GM18858 (cell line): ENCODE data around the gene ZBTB20.

Source experiments
- ATAC-seq: cut with Tn5 transposase; IDR thresholded peaks from one replicate; pipeline ENCODE4 v1.9.1; 2021; ENCODE audit not compliant: unreplicated experiment

ZBTB20 gene

DNA sequence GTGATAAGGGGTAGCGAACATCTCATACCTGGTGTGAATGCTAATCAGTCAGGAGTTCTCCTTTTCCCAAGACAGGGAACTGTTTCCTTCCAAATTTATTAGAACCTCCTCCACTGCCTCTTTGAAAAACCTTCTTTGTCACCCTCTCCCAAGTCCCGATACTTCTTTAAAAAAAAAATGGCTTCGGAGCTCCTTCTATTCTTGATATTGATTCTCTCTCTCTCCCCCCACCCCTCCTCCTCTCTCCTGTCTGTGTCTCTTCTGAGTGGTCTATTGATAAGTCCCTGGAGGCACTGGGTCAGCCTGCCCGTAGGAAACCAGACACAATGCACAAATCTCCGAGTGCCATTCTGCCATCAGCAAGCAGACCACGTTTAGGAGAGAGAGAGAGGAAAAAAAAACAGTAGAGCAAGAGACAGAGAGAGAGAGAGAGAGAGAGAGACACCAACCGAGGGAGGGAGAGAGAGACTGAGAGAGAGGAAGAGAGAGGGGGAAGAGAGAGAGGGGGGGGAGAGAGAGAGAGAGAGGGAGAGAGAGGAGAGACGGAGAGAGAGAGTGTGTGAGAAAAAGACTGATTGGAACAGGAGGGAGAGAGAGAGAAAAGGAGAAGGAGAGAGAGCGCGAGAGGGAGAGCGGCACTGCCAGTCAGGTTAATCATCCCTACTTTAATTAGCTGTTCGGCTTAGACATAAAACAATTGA lies 692.4 kb downstream of the ZBTB20 start:
- ATAC-seq: no peak

DNA sequence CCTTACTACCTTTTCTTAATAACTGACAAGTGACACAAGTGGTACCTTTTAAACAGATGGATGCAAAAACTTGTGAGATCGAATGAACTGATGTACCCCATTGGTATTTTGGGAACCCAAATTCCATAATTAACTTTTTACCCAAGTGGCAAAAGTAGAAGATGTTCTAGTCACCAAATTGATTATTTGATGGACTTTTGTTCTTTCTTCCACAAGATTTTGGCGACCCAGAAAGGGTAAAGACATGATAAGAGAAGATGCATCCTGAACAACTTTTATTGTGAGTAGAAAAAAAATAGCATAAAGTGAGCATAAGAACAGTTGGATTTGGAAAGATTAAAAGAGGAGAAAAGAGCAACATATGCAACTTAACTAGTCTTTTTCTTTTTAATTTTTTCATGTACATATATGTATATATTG lies 693.7 kb downstream of the ZBTB20 start:
- ATAC-seq: no peak

DNA sequence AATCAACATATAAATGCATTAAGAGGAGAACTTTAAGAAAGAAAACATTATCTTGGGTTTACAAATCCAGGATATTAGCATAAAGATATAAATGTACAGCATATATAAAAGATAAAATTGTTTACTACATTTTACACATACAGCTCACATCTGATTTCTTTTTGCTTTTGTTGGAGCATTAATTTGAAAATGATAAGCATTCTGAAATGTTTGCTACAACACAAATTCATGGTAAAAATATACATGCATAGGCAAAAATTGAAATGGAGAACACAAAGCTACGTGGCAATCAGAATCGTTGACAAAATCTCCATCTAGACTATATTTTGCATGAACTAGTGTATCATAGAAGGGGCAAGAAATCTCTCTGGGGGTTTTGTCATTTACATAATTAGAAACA lies 694.2 kb downstream of the ZBTB20 start:
- ATAC-seq: no peak

DNA sequence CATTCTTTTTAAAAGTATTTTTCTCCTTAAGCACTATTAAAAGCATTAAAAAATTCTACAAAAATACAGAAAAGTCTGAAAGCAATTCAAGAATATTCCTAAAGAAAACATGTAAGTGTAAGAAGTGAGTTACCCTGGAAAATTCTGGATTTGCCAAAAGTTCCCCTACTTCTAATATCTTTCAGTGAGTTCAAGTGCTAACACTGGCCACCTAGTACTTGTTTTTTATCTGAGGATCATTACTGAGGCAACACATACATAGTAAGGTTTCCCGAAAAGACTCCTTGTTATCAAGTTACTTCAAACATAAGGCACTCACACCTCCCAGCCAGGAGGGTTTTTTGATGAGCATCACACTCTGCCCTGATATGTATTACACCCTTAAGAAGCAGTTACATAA lies 694.8 kb downstream of the ZBTB20 start:
- no peak for ATAC-seq

DNA sequence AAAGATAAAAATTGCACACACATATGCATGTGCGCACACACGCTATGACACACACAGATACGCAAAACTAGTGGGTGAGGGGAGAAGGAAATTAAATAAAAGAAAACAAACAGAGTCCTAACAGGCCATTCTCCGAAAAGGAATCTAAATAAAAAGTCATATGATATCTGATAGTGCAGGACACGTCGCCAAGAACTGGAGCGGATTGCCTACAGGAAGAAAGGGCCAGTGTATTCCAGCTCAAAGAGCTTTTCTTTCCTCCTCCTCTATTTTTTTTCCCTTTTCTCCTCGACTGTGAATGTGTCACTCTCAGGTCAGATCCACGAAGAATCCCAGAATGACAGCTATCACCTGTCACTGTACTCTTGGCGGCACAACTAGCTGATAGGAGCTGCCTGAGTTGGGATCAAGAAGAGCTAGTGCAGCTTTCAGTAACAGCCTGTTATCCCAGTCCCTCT lies 695.5 kb downstream of the ZBTB20 start:
- ATAC-seq: no peak

DNA sequence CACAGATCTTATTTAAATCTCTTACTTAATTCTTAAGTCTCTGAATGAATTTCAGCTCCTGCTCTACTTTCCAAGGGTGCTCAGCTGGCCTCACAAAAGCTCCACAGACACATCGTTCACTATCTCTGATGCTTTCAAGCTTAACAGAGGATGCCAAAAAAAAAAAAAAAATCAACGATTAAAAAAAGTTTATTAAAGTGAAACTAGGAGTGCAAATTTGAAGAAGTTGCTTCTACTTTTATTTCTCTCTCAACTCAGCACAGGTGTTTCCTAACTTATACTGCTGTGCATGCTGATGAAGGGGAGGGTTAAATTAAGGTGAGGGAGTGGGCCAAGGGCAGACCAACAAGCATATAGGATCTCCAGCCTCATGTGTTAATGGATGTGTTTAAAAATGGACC lies 696.0 kb downstream of the ZBTB20 start:
- no peak for ATAC-seq

DNA sequence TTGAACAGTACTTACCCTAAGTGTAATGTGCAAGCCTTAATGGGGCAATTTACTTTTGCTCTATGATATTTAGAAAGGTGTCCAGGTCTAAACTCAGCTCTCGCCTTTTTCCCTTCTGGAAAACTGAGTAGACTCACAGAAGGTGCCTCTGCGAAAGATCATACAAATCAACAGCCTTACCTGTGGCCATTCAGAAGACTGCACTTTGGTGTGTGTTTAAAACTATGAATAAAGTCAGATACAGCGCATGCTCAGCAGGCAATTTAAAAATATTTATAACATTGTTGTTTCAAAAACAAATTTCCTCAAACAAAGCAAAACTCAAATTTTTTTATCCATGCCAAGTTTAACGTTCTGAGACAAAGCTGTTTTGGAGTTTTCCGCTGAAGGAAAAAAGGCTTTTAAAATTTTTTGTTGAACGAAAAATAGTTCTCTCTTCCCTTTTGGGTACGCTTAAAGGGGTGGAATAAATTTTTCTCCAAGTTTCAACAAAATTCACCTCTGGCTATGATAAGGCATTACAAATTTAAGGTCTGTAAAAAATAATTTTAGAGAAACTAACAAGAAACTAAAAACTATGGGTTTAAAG lies 697.0 kb downstream of the ZBTB20 start:
- no peak for ATAC-seq

DNA sequence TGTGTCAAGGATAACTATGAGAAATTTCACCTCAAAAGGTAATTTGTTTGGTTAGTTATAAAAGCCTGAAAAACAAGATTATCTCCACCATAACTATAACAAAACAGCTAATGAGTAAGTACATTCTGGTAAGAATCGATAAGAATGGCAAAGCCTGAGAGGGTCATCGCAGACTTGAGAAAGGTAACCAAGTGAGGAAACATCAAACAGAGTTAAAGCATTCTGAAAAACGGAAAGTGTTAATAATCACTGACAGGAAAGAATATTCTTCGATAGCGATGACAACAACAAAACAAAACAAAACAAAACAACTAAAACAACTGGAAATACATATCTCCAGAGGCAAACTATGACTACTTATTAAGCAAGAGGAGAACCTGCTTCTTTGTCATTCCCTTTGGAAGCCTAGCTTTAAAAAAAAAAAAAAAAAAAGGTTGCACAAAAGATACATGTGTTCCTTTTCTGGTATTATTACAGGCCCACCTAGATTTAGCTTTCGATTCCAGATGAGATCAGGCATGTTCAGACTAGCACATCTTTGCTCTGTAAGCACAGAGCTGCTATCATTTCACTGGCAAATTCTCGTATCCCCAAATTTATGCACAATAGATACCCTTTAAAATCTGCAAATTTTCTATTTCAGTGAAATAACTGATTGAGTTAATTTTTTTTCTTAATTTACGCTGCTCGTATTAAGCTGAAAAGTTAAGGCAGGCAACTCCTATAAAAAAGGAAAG lies 697.6 kb downstream of the ZBTB20 start:
- ATAC-seq: no peak

DNA sequence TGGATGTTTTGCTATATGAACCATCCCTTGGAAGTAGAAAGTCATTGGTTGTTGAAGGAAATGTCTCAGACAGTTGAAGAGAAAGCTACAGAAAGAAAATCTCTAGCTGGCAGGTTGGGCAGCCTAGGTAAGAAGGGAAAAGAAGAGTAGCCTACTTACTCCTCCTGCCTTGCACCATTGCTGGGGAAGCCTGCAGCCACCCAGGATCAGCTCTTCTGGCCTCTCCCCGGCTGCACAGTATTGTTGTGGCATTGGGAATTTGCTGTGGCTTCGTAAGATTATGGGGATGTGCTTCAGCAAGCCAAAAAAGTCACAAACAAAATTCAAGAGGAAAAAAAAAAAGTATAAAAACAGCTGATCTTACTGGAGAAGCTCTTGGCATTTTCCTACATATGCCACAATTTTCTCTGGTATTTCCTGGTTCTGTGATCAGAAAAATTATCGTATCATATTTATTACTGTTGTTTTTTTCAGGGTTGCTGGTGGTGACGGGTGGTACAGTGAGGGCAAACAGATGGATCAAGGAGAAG lies 699.1 kb downstream of the ZBTB20 start:
- ATAC-seq: no peak

DNA sequence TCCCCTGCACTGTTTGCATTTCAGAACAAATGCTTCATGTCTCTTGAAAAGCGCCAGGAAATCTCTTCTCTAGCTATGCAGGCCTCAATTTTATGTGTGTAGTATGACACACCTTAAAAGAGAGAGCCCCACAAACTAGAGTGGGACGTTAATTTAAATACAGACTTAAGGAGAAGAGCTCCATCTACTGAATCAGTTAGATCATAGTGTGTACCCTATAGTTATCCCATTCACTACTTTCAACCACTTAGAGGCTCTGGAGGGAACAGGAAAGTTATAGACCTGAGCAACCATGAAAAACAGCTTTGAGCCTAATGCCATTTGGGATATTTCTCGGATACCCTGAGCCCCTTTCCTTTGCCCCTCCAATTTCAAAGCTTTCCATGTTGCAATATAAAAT lies 699.5 kb downstream of the ZBTB20 start:
- ATAC-seq: no peak

DNA sequence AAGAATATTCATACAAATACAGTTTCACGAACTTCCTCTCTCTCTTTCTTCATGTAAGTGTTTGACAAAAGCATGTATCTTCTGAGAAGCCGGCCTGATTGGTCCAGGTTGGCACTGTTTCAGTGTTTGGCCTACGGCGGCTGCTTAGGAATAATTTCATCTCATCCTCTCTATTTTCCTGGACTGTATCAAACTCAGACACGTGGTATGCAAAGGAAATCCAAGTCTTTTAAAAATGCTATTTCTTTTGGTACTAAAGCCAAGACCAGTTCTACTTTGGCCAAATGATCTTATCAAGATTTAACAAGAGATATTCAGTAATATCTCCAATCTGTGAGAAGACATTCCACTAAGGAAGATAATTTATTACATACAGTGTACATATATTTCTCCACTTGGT lies 700.5 kb downstream of the ZBTB20 start:
- no peak for ATAC-seq

DNA sequence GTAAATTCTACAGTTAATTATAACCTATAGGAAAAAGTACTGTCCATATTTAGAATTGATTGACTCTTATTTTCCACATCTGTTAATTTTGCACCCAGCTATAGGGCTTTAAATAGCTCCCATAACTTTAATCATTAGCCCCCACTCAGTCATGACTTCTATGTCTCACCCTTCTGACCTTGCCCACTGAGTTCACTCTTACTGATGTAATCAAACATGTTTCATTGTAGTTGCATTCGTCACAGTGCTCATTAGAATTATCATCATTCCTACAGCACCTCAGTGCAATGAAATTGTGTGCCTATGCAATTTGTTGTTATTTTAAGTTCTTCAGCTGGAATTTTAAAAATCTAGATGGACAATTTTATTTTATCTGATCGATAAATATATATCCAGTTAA lies 701.9 kb downstream of the ZBTB20 start:
- no peak for ATAC-seq

DNA sequence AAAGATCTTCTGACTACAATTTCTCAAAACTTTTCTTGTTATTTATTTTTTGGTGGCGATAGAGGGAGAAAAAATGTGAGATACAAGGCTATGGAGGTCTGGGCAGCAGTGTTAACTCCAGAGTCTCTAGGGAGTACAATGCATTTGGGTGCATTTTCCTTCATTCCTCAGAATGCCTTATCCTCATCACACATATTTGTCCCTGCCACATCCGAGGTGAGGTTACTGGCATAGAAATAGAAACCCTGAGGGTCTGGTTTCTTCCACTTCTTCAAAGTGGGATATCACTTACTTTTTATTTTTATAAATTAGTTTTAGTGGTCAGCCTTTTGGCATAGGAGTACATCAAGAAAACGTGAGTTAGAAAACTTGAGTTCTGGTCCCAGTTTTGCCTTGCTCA lies 702.9 kb downstream of the ZBTB20 start:
- ATAC-seq: no peak

DNA sequence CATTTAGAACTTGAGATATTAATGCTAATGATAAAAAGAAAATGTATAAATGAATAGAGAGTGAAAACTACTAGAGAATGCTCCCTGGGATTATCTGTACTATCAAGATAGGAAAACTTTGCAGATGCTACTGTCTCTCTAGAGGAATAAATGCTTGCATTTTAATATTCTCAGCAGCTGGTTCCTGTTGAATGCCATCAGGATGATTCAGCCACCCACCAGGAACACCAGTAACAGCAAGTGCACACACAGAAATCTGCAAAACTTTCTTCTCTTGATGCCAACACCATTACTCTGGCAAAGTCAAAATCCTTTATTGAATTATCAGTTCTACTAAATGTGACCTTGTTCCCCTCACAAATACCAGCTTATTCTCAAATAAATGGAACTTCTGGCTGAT lies 704.8 kb downstream of the ZBTB20 start:
- no peak for ATAC-seq

DNA sequence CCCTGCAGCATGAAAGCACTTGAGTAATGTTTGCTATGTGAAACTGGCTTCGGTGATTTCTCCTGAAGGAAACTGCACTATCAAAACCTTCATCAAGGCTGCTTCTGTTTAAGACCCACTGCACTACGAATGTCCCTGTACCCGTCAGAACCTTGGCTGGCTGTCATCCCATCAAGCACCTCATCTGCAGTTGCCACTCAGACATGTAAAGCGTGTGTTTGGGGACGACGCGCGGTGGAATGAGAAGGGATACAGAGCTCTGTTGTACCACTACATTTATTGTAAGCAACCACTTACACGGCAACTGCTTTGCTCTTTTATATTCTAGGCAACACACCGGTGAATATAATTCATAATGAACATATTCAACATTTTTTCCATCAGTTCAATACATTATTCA lies 705.7 kb downstream of the ZBTB20 start:
- ATAC-seq: no peak

DNA sequence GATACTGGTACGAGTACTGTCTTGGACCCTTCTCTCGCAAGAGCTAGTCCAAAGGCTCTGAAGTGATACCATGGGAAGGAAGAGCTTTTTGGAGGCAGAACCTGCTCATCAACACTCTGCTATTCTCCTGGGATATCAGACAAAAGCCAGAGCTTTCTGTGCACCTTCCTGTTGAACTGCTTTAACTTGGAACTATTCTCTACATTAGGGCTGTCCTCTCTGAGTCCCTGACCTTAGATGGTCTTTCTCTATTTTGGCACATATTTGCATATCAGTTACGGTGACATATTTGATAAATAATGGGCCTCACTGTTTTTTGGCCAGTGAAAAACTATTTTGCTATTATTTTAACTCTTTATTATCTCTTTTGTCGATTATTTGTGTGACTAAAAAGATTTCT lies 706.4 kb downstream of the ZBTB20 start:
- ATAC-seq: no peak

DNA sequence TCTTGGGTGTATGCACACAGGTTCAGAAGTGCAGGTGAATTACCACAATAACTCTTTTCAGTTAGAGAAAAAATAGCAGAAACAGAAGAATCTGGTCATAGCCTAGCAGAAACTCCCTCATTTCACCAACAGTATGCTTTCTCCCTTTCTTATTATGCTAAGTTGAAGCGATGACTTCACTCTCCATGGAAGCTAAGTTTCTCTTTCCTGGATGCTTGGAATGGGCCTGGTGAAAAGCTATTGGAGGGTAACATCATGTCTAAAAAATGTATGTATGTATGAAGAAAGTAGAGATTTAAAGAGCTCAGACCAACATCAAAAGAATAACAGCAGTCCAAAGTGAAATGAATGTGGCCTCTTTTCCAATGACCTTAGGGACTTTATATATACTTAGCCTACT lies 707.8 kb downstream of the ZBTB20 start:
- ATAC-seq: no peak

DNA sequence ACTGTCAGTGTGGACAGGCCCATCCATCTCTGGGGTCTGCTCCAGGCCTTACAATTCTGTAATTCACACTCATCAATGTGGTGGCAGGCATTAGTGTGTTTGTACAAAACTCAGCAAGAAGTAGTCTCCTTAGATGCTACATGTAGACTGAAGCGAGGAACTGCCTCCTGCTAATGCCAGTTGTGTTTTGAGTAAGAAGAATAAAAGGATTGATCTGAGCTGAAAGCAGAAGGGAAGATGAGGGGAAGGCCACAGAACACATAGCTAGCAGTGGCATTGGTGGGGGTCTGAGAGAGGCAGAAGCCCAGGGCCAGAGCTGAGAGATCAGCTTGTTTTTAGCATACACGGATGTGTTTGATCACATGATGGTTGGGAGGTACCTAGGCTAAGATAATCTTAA lies 709.2 kb downstream of the ZBTB20 start:
- peak; percentile 39 for ATAC-seq

DNA sequence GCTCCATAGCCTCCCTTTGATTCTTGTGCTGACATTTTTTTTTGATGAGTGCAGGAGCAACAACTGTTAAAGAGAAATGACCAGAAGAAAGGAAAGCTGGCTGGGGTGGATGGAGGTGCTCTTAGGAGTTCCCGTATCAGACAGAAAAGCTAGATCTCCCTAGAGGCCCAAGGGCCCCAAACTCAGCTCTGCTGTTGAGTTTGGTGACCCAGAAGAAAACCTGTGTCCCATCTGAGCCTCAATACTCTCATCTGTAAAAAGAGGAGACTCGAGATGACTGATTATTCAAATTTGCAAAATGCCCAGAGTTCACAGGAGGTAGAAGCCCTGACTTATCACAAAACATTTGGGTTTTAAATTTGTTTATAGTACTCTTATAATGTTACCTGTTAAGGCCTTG lies 710.9 kb downstream of the ZBTB20 start:
- ATAC-seq: peak; percentile 41

DNA sequence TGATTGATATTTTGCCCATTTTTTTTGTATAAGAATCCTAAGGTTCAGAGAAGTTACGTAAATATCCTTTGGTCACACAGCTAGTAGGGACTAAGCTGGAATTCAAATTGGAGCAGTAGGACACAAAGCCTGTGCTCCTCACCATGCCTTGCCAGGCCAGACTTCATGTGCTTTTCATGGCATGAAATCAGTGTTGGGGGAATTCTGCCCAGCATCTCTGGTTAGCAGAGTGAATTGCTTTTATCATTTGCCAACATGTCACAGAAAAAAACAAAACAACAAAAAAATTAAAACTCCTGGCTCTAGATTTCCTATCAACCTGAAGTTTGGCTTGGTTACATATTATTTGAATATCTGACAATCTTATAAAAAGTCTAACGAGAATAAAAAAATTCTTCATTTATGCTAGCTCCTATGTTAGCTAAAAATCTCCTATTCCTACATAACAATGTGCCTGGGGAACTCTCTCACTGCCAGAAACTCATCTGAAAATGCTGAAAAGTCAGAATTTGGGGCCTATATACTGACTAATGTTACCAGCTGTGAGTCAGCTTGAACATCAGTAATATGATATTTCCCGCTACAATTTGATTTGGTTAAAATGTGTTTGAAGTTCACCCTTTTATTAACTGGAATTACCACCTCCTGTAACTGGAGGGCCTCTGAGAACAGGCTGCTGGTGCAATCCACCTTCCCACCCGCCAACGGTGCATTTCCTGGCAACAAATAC lies 711.5 kb downstream of the ZBTB20 start:
- no peak for ATAC-seq

DNA sequence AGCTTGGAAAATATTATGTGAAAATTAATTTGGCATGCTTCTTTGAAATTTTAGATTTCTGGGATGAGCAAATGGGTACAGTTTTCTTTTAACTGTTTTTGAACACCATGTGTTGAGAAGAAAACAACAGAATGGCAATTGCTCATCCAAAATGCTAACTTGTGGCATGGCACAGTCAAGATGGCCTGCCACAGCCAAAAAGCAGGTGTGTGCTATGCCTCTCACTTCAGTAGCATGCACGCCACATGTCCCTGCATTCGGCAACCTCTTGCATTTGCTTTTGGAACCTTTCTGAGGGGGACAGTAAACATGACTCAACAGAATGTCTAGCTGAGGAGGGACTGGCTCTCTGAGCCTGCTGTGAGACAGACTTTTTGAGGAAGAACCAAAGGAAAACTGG lies 714.8 kb downstream of the ZBTB20 start:
- ATAC-seq: no peak
